Measurements from ENCODE around the gene HOXA9.

Gene HOXA9

GRCh38 chr7:27198871-27199801, 33.8 kb upstream of the HOXA9 start:
- no peak for TF ChIP-seq CTCF (IDR thresholded peaks at IDR 0.05; ENCODE audit: insufficient read depth, low read length, poor library complexity, severe bottlenecking)
- Histone ChIP-seq H3K36me3 (ENCODE audit: control insufficient read depth, insufficient read depth, low read length) (no peaks in the 10 kb centered on the region), H3K4me3 (replicated peaks; ENCODE audit: low read depth, low read length) (no peak overlapping the region), H3K27me3 (replicated peaks; ENCODE audit: control insufficient read depth, insufficient read depth, low read length) (peaks cover 11% of the 10 kb centered on the region)
- no peak for DNase-seq (ENCODE audit: extremely low read depth, insufficient read length)

GRCh38 chr7:27198138-27198841, 33.0 kb upstream of the HOXA9 start:
- DNase-seq (ENCODE audit: extremely low read depth, insufficient read length) = no peak
- TF ChIP-seq CTCF (IDR thresholded peaks at IDR 0.05; ENCODE audit: insufficient read depth, low read length, poor library complexity, severe bottlenecking) = no peak
- H3K4me3 ChIP-seq (replicated peaks; ENCODE audit: low read depth, low read length) = no peak overlapping the region
- H3K36me3 ChIP-seq (ENCODE audit: control insufficient read depth, insufficient read depth, low read length) = no peaks in the 10 kb centered on the region
- peaks cover 15% of the 10 kb centered on the region for H3K27me3 ChIP-seq (replicated peaks; ENCODE audit: control insufficient read depth, insufficient read depth, low read length)

GRCh38 chr7:27197137-27198042, 32.1 kb upstream of the HOXA9 start:
- DNase-seq (ENCODE audit: extremely low read depth, insufficient read length) = no peak
- Histone ChIP-seq H3K27me3 (replicated peaks; ENCODE audit: control insufficient read depth, insufficient read depth, low read length) (peaks cover 15% of the 10 kb centered on the region), H3K36me3 (ENCODE audit: control insufficient read depth, insufficient read depth, low read length) (no peaks in the 10 kb centered on the region), H3K4me3 (replicated peaks; ENCODE audit: low read depth, low read length) (no peak overlapping the region)
- TF ChIP-seq CTCF (IDR thresholded peaks at IDR 0.05; ENCODE audit: insufficient read depth, low read length, poor library complexity, severe bottlenecking) = no peak

GRCh38 chr7:27196287-27196767, 31.0 kb upstream of the HOXA9 start:
- Histone ChIP-seq H3K36me3 (ENCODE audit: control insufficient read depth, insufficient read depth, low read length) (no peaks in the 10 kb centered on the region), H3K27me3 (replicated peaks; ENCODE audit: control insufficient read depth, insufficient read depth, low read length) (peaks cover 14% of the 10 kb centered on the region), H3K4me3 (replicated peaks; ENCODE audit: low read depth, low read length) (no peak overlapping the region)
- DNase-seq (ENCODE audit: extremely low read depth, insufficient read length) = no peak
- TF ChIP-seq CTCF (IDR thresholded peaks at IDR 0.05; ENCODE audit: insufficient read depth, low read length, poor library complexity, severe bottlenecking) = peak; percentile 72

GRCh38 chr7:27194686-27195379, 29.5 kb upstream of the HOXA9 start:
- peaks cover 12% of the 10 kb centered on the region for H3K27me3 ChIP-seq (replicated peaks; ENCODE audit: control insufficient read depth, insufficient read depth, low read length)
- TF ChIP-seq CTCF (IDR thresholded peaks at IDR 0.05; ENCODE audit: insufficient read depth, low read length, poor library complexity, severe bottlenecking) = no peak
- H3K36me3 ChIP-seq (ENCODE audit: control insufficient read depth, insufficient read depth, low read length) = no peaks in the 10 kb centered on the region
- H3K4me3 ChIP-seq (replicated peaks; ENCODE audit: low read depth, low read length) = no peak overlapping the region
- no peak for DNase-seq (ENCODE audit: extremely low read depth, insufficient read length)

Measured in GM06990 (cell line).